Heart left ventricle (tissue), 16 donors: ENCODE measurements around the gene ZNF536. TPM values are rescaled to one million over a fixed set of nuclear protein-coding genes. Genes with fewer than 3 reads are reported as not detected.

Experiments
- ATAC-seq, 4 donors: fragments of 200-7000 bp; cut with Tn5 transposase; one replicate each; pipeline ENCODE4 v1.9.1; 2020 to 2022; ENCODE audit warnings: moderate library complexity in 4 of 4, mild to moderate bottlenecking in 3 of 4, moderate number of reproducible peaks in 1 of 4
- DNase-seq, 5 donors: peaks; one replicate each; pipeline ENCODE4 v3.0.0-alpha.2; 2020
- H3K27ac ChIP-seq, 12 donors: fragments of 200-600 bp; sonication (generic) in 4 of 12; one replicate each; pipeline versions ENCODE4 v1.5.0 to v1.8.0; 2016 to 2022; ENCODE audit warnings: mild to moderate bottlenecking in 2 of 12
- H3K27me3 ChIP-seq, 9 donors: fragments of 200-600 bp; sonication (generic) in 2 of 9; one replicate each; pipeline versions ENCODE4 v1.5.1 to v1.8.0; 2016 to 2022; ENCODE audit warnings: mild to moderate bottlenecking in 3 of 9
- H3K36me3 ChIP-seq, 9 donors: fragments of 200-600 bp; sonication (generic) in 2 of 9; one replicate each; pipeline versions ENCODE4 v1.5.0 to v1.8.0; 2018 to 2022; ENCODE audit warnings: mild to moderate bottlenecking in 2 of 9
- H3K4me1 ChIP-seq, 12 donors: fragments of 200-600 bp; sonication (generic) in 4 of 12; one replicate each; pipeline versions ENCODE4 v1.5.0 to v1.8.0; 2016 to 2022; ENCODE audit warnings: mild to moderate bottlenecking in 3 of 12
- H3K4me3 ChIP-seq, 12 donors: fragments of 200-600 bp; sonication (generic) in 4 of 12; one replicate each; pipeline versions ENCODE4 v1.5.0 to v1.8.0; 2017 to 2022; ENCODE audit warnings: mild to moderate bottlenecking in 9 of 12, moderate library complexity in 4 of 12
- H3K9me3 ChIP-seq, 12 donors: fragments of 200-600 bp; sonication (generic) in 4 of 12; one replicate each; pipeline versions ENCODE4 v1.5.0 to v1.8.0; 2016 to 2022; ENCODE audit warnings: mild to moderate bottlenecking in 1 of 12
- POLR2A ChIP-seq, 2 donors: fragments of 450-650 bp; IDR thresholded peaks; one replicate each; pipeline ENCODE4 v1.6.1; 2017; ENCODE audit warnings: antibody characterized with exemption in 2 of 2, mild to moderate bottlenecking in 2 of 2, moderate library complexity in 2 of 2
- WGBS, 4 donors: extraction: QIAGEN DNeasy Blood & Tissue Kit in 2 of 4; methylation state at CpG; one replicate each; pipeline versions ENCODE4 v1.1.5 to v1.1.7; 2013 to 2018; 5-methylcytosine and 5-hydroxymethylcytosine counted together
- intact Hi-C, 10 donors: fragments of 100-400 bp; cut with DNase I; formaldehyde crosslinking; loops; one replicate each; pipeline versions ENCODE4 v1.11.1 to v1.14.2; 2022
- polyA plus RNA-seq, 2 donors: library from polyadenylated mRNA; stranded (reverse); fragments of 200-250 nt; gene quantifications; one replicate each; pipeline ENCODE4 v1.2.3, GENCODE V29; 2013
- total RNA-seq, 9 donors: library from RNA; depleted of rRNA in 2 of 9; stranded (reverse); fragments of >200 nt in 2 of 9; fragmentation: NEBNext Ultra II Directional in 3 of 9; extraction: Animal tissue kit (Norgen Biotek cat#: 25700) in 3 of 9; gene quantifications; one replicate each; pipeline versions ENCODE4 v1.1.0 to v1.2.4, GENCODE V29; 2016 to 2023
- TF ChIP-seq, protein P1 (sequence below), 12 donors: fragments of 200-600 bp; sonication (generic) in 4 of 12; IDR thresholded peaks; one replicate each; pipeline versions ENCODE4 v1.5.0 to v1.8.0; 2018 to 2022; ENCODE audit warnings: antibody characterized with exemption in 12 of 12, mild to moderate bottlenecking in 5 of 12
- donor health status: ischemic (EF 13 %, LVEDD 7.1; RV severe dilation, severe dysfunction).
- donor health status: healthy with polysubstance abuse.
- donor health status: DM: no; HTN: yes; CAD: no.
- donor health status: DM: no; HTN: no; CAD: no.
- donor health status: ischemic (EF 25% LVEDD 6.9; RV normal size, moderate dysfunction).
- donor health status: ischemic (EF 25% LVEDD 5.7; RV mildly dilated, moderate dysfunction).
- donor health status: healthy.
- donor health status: DM: yes; HTN: yes; CAD: no.
- donor health status: ischemic (EF 35%, LVEDD 5.7; RV mildly dilated, moderate dysfunction).
- donor health status: nonischemic (EF 11% LVEDD 7.7; RV severe dilation, severe dysfunction).
- donor health status: DM: yes; HTN: yes; CAD: no.
- donor health status: PGD.
- donor health status: ischemic (EF 29% LVEDD 5.4; RV normal size, mild dysfunction).
- donor health status: nonischemic (EF 23%, LVEDD 6.1; RV moderate dilation, normal function).

ZNF536 gene
- total and polyA plus RNA-seq, 11 donors, result 0.17 to 10.1 (median 2.0) TPM

DNA sequence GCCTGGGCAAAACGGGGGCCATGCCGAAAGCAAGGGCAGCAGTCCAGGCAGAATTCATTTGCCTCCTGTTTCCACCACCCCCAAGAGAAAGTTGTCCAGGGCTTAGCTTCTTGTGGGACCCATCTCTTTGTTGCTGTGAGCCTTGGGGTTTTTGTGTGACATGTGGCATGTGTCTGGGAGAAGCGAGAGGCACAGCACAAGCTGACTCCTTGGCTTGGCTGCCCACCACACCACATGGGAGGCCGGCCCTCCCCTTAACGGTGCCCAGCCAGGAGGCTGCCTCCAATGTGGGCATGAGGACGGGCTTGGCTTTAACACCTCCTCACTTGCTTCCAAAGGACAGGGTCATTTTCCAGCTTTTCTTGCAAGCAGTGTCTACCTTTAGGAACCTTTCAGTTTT is 81.6 kb downstream of the ZNF536 start:
- Histone ChIP-seq H3K27ac (no peak overlapping the region), H3K4me3 (no peak overlapping the region), H3K9me3 (no peaks in the 10 kb centered on the region), H3K36me3 (no peaks in the 10 kb centered on the region), H3K4me1 (peaks cover 0 to 10% (median 2%) of the 10 kb centered on the region in 12 donors), H3K27me3 (no peaks in the 10 kb centered on the region)
- DNase-seq, result no peak
- WGBS, 4 donors, result 78 to 89% (median 87%) methylated on average over 6 of the region's 6 CpGs
- TF ChIP-seq, protein P1, sequence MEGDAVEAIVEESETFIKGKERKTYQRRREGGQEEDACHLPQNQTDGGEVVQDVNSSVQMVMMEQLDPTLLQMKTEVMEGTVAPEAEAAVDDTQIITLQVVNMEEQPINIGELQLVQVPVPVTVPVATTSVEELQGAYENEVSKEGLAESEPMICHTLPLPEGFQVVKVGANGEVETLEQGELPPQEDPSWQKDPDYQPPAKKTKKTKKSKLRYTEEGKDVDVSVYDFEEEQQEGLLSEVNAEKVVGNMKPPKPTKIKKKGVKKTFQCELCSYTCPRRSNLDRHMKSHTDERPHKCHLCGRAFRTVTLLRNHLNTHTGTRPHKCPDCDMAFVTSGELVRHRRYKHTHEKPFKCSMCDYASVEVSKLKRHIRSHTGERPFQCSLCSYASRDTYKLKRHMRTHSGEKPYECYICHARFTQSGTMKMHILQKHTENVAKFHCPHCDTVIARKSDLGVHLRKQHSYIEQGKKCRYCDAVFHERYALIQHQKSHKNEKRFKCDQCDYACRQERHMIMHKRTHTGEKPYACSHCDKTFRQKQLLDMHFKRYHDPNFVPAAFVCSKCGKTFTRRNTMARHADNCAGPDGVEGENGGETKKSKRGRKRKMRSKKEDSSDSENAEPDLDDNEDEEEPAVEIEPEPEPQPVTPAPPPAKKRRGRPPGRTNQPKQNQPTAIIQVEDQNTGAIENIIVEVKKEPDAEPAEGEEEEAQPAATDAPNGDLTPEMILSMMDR (IDR thresholded peaks at IDR 0.05), result no peak
- ATAC-seq, result no peak
- intact Hi-C loops, result no loop called here

DNA sequence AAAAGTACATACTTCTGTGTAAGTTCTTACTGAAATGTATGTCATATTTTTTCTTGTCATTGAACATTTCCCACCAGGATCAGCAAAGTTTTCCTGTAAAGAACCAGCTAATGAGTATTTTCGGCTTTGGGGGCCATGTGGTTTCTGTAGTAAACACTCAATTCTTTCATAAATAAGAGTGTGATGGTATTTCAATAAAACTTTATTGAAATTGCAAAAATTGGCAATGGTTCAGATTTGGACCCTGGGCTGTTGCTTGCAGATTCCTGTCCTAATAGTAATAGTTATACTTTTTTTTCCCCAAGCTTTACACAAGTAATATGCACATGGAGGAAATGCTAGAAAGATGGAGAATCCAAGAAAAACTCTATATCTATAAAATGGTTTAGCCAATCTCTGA is 83.7 kb downstream of the ZNF536 start:
- no peak overlapping the region for H3K27ac ChIP-seq
- intact Hi-C loops, result no loop called here
- H3K9me3 ChIP-seq, result no peaks in the 10 kb centered on the region
- DNase-seq, result no peak
- TF ChIP-seq POLR2A (IDR thresholded peaks at IDR 0.05), result no peak
- TF ChIP-seq, protein P1 (IDR thresholded peaks at IDR 0.05), result no peak
- H3K36me3 ChIP-seq, result no peaks in the 10 kb centered on the region
- H3K4me3 ChIP-seq, result no peak overlapping the region
- ATAC-seq, result no peak
- H3K27me3 ChIP-seq, result no peaks in the 10 kb centered on the region
- H3K4me1 ChIP-seq, result peaks cover 0 to under 1% (median 0%) of the 10 kb centered on the region in 12 donors
- 89 to 93% (median 90%) methylated on average over 1 of the region's 1 CpG for WGBS, 4 donors

DNA sequence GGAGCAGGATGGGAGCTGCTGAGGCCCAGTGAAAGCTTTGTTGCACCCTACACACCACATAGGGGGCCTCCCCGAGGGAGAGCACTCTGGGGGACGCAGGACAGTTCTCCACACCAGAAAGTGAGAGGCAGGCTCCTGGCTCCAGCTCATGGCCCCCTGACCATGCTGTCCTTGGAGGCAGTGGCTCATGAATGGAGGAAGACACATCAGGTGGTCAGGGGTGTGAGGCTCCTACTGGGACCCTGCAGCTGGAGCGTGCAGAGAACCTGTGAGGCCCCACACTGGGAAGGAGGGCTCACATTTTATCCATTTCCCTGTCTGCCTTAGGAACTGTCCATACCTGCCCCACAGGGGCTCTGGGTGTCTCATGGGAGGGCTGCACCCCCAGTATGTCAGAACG is 85.3 kb downstream of the ZNF536 start:
- no peaks in the 10 kb centered on the region for H3K36me3 ChIP-seq
- H3K27ac ChIP-seq, result no peak overlapping the region
- no peak overlapping the region for H3K4me3 ChIP-seq
- DNase-seq (no peak), ATAC-seq (no peak)
- intact Hi-C loops, result no loop called here
- H3K4me1 ChIP-seq, result no peaks in the 10 kb centered on the region
- 43 to 56% (median 48%) methylated on average over 2 to 4 of the region's 4 CpGs for WGBS, 4 donors
- no peaks in the 10 kb centered on the region for H3K9me3 ChIP-seq
- no peaks in the 10 kb centered on the region for H3K27me3 ChIP-seq
- TF ChIP-seq, protein P1 (IDR thresholded peaks at IDR 0.05), result no peak
- TF ChIP-seq POLR2A (IDR thresholded peaks at IDR 0.05), result no peak

- Histone ChIP-seq H3K4me3 (no peak overlapping the region), H3K27me3 (no peaks in the 10 kb centered on the region), H3K4me1 (no peaks in the 10 kb centered on the region), H3K9me3 (no peaks in the 10 kb centered on the region), H3K27ac (no peak overlapping the region), H3K36me3 (no peaks in the 10 kb centered on the region)
- TF ChIP-seq POLR2A (IDR thresholded peaks at IDR 0.05), result no peak
- TF ChIP-seq, protein P1 (IDR thresholded peaks at IDR 0.05), result no peak
- ATAC-seq (no peak), DNase-seq (no peak)
- intact Hi-C loops, result no loop called here
- 83 to 89% (median 86%) methylated on average over 1 to 2 of the region's 2 CpGs for WGBS, 4 donors
Observed at GRCh38 chr19:30459859-30460258, 87.7 kb downstream of the ZNF536 start.
